ENCODE measurements around the gene RHOBTB1.
"Not testable (repeated sequence)": the region's sequence is repeated elsewhere in the genome, so short reads cannot be mapped to it uniquely, and the experiment has no call there.

Gene RHOBTB1

GRCh38 chr10:60846173-60846572 is 97.8 kb downstream of the RHOBTB1 start:
- Histone ChIP-seq H3K27ac (no peak overlapping the region), H3K4me3 (no peak overlapping the region)
- no peak for DNase-seq (ENCODE audit: low spot score)
- no peak for TF ChIP-seq CTCF (IDR thresholded peaks at IDR 0.05)

GRCh38 chr10:60845038-60845437 is 98.9 kb downstream of the RHOBTB1 start:
- DNase-seq (ENCODE audit: low spot score): no peak
- TF ChIP-seq CTCF (IDR thresholded peaks at IDR 0.05): no peak
- no peak overlapping the region for H3K27ac ChIP-seq
- no peak overlapping the region for H3K4me3 ChIP-seq

- no peak overlapping the region for H3K4me3 ChIP-seq
- TF ChIP-seq CTCF (IDR thresholded peaks at IDR 0.05): no peak
- no peak overlapping the region for H3K27ac ChIP-seq
- DNase-seq (ENCODE audit: low spot score): no peak
Measured at GRCh38 chr10:60842694-60843093, 101.3 kb downstream of the RHOBTB1 start.

GRCh38 chr10:60841227-60841626 is 102.8 kb downstream of the RHOBTB1 start:
- not testable (repeated sequence) for H3K27ac ChIP-seq; DNase-seq (ENCODE audit: low spot score); H3K4me3 ChIP-seq

GRCh38 chr10:60835049-60835448 is 108.9 kb downstream of the RHOBTB1 start:
- Histone ChIP-seq H3K27ac (no peak overlapping the region), H3K4me3 (no peak overlapping the region)
- no peak for TF ChIP-seq CTCF (IDR thresholded peaks at IDR 0.05)
- DNase-seq (ENCODE audit: low spot score): no peak

- H3K4me3 ChIP-seq: no peak overlapping the region
- no peak for TF ChIP-seq CTCF (IDR thresholded peaks at IDR 0.05)
- DNase-seq (ENCODE audit: low spot score): no peak
- no peak overlapping the region for H3K27ac ChIP-seq
Measured at GRCh38 chr10:60834401-60834800, 109.6 kb downstream of the RHOBTB1 start.

GRCh38 chr10:60832136-60832535 is 111.8 kb downstream of the RHOBTB1 start:
- H3K27ac ChIP-seq; DNase-seq (ENCODE audit: low spot score); H3K4me3 ChIP-seq: not testable (repeated sequence)

- H3K27ac ChIP-seq: peak overlapping the region; percentile 4 to 54
- TF ChIP-seq CTCF (IDR thresholded peaks at IDR 0.05): no peak
- peak overlapping the region; percentile 15 for H3K4me3 ChIP-seq
- DNase-seq (ENCODE audit: low spot score): no peak
Measured at GRCh38 chr10:60828489-60828852, 115.5 kb downstream of the RHOBTB1 start.
